D721Med (cell line): Measurements from ENCODE around the gene SOWAHD.
A peak's percentile ranks its signal among the peaks of the same experiment; 100 is the strongest.

Experiments used
- DNase-seq: peaks from one replicate; pipeline ENCODE4 v3.0.0; 2011; ENCODE audit warnings: low spot score; ENCODE audit not compliant: insufficient read length
- FAIRE-seq: peaks from 2 replicates; lab custom pipeline; 2011; peaks lifted over from hg19 to GRCh38; lab: Jason Lieb, UNC
- TF ChIP-seq, protein P1 (sequence below): IDR thresholded peaks from 2 replicates; pipeline ENCODE4 v1.5.1; 2012; ENCODE audit warnings: mild to moderate bottlenecking, control low read depth; ENCODE audit not compliant: insufficient read depth; ENCODE audit errors: missing control alignments

SOWAHD gene

DNA sequence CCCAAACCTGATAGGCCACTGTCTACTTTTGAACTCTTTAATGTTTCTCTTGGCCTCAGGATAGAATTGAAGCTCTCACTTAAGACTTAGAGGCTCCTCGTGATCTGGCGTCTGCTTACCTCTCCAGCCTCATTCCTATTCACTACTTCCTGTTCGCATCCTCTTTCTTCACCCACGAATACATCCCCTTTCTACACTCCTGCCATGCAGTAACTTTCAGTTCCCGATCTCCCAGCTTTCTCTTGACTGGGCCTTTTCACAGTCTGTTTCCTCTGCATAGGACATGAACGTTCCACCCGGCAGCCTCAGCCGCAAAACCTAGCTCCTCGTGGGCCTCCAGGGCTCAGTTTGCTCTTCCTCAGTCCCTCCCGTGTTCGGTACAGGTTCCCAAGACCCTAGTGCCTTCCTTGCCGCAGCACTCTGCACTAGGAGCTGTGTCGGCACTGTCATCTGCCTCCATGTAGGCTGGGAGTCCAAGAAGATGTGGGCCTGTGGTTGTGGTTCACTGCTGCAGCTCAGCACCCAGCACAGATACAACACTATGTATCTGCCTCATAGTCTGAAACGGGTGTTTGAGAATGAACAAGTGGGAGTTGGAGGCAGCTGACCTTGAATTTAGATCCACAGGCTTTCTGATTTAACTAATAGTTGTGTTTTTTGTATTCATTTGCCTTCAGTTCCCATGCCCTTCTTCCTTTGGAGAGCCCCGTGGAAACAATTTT lies 17.3 kb downstream of the SOWAHD start:
- no peak for DNase-seq

DNA sequence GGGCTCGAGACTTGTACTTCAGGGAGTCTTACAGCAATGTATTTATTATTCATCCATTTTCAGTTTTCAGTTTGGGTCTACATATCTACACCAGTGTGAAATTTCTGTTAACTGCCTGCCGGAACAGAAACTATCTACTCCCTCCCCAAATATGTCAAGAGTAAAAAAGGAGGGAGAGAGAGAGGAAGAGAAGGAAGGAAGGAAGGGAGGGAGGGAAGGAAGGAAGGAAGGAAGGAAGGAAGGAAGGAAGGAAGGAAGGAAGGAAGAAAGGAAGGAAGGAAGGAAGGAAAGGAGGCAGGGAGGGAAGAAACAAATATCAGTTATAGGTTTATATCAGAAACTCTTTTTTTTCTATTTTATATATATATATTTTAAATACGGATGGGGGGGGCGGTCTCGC lies 20.4 kb downstream of the SOWAHD start:
- DNase-seq: no peak
- FAIRE-seq: no peak
- TF ChIP-seq, protein P1, sequence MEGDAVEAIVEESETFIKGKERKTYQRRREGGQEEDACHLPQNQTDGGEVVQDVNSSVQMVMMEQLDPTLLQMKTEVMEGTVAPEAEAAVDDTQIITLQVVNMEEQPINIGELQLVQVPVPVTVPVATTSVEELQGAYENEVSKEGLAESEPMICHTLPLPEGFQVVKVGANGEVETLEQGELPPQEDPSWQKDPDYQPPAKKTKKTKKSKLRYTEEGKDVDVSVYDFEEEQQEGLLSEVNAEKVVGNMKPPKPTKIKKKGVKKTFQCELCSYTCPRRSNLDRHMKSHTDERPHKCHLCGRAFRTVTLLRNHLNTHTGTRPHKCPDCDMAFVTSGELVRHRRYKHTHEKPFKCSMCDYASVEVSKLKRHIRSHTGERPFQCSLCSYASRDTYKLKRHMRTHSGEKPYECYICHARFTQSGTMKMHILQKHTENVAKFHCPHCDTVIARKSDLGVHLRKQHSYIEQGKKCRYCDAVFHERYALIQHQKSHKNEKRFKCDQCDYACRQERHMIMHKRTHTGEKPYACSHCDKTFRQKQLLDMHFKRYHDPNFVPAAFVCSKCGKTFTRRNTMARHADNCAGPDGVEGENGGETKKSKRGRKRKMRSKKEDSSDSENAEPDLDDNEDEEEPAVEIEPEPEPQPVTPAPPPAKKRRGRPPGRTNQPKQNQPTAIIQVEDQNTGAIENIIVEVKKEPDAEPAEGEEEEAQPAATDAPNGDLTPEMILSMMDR: no peak

More for the DNA sequence above, 17.3 kb downstream of the SOWAHD start:
- TF ChIP-seq, protein P1: no peak
- no peak for FAIRE-seq

DNA sequence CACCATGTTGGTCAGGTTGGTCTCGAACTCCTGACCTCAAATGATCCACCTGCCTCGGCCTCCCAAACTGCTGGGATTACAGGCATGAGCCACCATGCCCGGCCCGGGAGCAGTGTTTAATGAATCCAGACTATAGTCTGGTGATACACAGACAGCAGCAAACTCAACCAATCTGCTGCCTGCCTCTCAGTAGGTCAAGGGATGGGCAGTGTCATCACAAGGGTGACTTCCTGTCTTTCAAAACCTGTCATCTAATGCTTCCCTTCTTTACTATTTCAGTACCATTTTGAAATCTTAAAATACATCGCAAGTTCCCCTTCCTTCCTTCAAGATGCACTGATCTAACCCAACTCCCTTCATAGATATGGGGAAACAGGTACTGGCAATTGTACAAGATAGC lies 24.6 kb downstream of the SOWAHD start:
- DNase-seq (no peak), FAIRE-seq (no peak)
- TF ChIP-seq, protein P1: no peak

DNA sequence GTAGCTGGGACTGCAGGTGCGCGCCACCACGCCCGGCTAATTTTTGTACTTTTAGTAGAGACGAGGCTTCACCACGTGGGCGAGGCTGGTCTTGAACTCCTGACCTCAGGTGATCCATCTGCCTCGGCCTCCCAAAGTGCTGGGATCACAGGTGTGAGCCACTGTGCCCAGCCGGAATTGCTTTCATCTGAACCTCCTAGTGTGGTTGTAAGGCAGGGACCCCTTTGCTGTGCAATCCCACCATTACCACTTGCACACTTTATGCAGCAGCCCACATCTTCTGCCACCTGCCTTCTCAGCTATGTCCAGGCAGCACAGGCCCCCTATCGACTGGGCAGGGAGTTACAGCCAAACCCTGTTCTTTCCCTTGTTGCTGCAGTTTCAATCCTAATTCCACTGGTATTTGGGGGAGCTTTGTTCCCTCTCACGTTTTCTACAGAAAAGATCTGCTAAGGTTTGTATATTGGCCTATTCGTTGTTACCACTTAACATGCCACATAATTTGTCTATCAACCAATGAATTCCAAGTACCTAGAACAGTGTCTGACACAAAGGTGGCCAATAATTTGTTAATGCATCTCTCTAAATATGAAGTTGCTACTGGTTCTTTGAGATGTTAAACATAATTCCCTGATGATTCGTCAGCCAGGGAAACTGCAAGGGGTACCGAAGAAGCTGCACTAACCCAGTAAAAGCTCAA lies 26.5 kb downstream of the SOWAHD start:
- FAIRE-seq: no peak
- TF ChIP-seq, protein P1: peak; percentile 48
- no peak for DNase-seq

DNA sequence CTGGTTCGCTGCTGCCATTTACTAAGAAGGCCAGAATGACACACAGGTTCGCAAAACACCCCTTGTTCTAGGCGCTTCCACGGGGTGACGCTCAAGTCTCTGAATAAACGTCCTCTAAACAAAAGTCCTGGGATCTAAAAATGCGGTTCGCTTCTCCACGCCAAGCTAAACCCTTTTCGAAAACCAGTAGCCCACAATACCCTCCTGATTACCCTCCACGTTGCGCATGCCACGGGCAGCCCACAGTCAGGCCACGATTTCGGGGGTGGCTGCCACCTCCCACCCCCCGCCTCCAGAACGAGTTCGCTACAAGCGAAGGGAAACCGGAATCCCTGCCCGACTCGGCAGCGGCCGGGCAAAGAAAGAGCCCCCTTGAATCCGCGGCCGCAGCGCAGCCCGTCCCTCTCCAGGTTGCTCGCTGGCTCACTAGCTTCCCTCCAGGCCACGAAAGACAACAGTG lies 32.6 kb downstream of the SOWAHD start:
- TF ChIP-seq, protein P1: no peak
- FAIRE-seq: no peak
- no peak for DNase-seq

DNA sequence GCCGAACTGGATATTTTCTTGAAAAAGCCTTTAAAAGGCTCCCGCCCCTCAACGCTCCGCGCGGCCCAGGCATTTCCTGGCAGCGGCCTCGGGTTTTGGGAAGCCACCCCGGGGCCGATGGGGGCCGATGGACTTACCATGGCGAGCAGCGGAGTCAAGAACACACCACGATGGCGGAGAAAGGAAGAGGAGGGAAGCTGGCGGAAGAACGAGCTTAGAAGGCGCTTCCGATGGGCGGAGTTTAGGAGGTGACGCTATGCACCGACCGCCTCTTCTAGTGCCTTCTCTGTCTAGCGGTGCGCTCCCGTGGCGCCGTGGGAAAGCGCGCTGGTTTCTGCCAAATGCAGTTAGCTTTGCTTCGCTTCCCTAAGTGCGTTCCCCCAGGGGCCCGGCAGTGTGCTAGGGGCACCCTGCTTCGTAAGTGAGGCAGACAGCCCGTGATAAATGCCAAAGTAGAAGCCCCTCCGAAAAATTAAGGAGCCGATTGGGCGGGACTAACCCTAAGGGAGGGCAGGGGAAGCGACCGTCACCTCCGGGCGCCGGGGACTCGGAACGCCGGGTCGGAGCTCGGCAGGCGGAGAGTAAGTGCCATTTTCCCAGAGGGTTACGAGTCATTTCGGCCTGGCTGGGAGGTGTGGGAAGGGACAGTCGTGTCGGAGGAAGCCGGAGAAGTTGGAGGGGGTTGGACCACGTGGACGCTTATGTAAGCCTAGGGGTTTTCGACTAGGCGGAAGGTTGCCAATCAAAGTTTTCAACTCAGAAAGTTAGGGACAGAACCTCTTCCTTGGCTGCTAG lies 33.2 kb downstream of the SOWAHD start, which contains the start of gene RPL39:
TSS of gene RPL39 (minus strand) at position 194 of the 795 bp plus-strand sequence. CDS start at position 140, 54 bp downstream.
- TF ChIP-seq, protein P1: no peak
- DNase-seq (peak; percentile 25), FAIRE-seq (no peak)
